DMS153 treated with DMSO at 0.1 percent for 48 hours (cell line): ENCODE measurements around the gene B4GALT4.
"Not testable (repeated sequence)": the region's sequence is repeated elsewhere in the genome, so short reads cannot be mapped to it uniquely, and the experiment has no call there.

Experiments used
- DNase-seq: peaks from one replicate; lab custom pipeline; 2025; ENCODE audit not compliant: unreplicated experiment; lab: John Stamatoyannopoulos, UW

B4GALT4 gene

DNA sequence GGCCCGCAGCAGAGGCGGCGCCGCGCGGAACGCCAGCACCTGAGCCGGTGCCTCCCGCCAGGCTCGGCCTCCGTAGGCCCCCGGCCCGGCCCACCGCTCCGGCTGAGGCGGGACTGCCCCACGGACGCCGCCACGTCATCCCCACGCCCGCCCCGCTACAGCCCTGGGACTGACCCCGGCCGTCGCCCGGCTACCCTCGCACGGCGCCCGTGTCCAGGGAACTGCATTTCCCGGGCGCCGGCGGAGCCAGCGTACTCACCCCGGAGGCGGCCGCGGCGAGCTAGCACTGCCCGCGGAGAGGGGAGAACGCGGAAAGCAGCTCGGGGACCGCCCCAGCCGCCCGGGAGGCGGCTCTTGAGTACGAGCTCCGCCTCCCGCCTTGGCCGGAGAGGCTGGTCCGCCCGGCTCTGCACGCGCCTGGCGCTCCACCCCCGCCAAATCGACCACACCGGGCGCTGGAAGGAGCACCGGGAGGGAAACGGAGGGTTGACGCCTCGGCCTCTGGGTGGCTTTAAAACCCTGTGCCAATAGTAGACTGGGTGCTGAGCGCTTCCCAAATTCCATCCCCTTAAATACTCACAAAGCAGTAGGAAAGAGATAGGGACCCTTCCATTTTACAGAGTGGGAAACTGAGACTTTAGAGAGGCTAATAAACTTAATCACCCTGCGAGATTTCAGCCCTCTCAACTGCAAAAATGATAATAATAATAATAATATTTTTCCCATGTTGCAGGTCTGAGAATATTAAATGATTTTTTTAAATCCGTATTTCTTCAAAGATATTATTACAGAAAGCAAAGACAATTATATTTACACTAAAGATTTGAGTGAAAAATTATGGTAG, at the start of gene B4GALT4:
Gene B4GALT4, minus strand, starts transcription at position 288 of the 844 bp plus-strand sequence. CDS start 10,779 bp downstream, outside the sequence.
- DNase-seq = peak; percentile 33

DNA sequence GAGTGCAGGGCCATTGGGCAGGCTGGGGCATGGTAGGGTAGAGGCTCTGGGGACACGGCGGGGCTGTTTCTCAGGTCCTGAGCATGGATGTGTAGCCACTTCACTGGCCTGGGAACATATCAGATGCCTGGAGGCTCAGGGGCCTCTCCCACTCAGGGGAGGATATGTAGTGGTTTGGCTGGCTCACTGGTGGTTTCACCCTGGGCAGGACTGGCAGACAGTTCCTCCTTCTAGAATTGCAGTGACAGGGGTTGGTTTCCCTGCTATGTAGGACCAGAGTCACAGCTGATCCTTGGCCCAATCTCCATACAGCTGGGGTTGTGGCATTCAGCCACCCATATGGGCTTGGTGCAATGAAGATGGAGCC, 48.7 kb upstream of the B4GALT4 start:
- DNase-seq = no peak

DNA sequence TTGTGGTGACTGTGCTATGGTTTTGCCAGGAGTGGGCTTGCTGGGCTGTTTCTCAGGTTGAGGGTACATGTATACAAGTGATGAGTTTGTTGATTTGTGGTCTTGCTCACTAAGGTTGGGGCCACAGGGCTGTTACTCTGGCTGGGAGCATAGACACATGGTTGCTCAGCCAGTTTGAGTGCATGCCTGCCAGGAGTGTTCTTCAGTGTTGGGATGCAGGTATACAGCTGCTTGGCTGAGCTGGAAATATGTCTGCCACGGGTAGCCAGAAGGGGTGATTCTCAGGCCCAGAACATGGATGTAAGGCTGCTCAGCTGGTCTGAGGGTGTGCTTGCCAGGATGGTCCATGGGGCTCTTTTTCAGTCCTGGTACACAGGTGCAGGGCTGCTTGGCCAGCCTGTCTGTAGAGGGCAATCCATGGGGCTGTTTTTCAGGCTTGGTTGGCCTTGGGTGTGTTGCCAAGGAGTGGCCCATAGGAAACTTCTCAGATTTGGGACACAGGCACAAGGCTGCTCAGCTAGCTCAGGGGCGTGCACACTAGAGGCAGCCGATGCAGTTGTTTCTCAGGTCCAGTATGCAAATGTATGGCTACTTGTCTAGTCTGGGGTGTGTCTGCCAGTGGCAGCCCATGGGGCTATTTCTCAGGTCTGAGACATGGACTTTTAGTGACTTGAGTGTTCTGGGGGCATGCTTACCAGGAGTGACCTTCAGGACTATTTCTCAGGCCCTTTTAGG, 48.2 kb upstream of the B4GALT4 start:
- no peak for DNase-seq

DNA sequence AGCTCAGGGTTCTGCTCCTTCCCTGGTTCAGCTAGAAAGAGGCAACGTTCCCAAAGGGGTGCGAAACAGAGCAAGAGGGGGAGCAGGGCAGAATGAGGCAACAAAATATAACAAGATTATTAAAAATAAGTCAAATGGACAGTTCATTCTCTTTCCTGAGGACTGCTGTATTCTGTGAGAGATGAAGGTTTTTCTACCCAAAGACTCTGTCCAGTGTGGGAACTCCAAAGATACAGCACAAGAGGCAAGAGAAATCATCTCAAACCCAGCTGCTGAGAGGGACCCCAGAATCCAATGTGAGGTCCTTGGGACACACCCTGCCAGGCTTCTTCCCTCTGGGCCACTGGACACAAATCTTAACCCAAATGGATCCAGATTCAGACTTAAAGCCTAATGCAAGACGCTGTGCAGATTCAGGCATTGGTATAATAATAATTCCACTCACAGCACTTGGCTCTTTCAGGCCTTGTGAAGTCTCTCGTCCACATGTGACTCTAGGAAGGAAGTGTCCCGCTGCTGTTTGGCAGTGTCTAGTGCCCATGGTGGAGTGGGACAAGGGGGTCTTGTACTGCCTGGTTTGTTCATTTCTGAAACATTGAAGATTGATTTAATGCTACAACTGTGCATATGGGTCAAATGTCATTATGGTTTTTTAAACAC, 39.0 kb upstream of the B4GALT4 start:
- DNase-seq = no peak

GRCh38 chr3:119279101-119279554, 38.5 kb upstream of the B4GALT4 start:
- peak; percentile 85 for DNase-seq

- no peak for DNase-seq
Observed at GRCh38 chr3:119276680-119277079, 36.0 kb upstream of the B4GALT4 start.

DNA sequence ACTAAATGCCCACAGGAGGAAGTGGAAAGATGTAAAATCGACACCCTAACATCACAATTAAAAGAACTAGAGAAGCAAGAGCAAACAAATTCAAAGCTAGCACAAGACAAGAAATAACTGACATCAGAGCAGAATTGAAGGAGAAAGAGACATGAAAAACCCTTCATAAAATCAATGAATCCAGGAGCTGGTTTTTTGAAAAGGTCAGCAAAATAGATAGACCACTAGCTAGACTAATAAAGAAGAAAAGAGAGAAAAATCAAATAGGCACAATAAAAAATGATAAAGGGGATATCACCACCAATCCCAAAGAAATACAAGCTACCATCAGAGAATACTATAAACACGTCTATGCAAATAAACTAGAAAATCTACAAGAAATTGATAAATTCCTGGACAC, 29.5 kb upstream of the B4GALT4 start:
- not testable (repeated sequence) for DNase-seq

DNA sequence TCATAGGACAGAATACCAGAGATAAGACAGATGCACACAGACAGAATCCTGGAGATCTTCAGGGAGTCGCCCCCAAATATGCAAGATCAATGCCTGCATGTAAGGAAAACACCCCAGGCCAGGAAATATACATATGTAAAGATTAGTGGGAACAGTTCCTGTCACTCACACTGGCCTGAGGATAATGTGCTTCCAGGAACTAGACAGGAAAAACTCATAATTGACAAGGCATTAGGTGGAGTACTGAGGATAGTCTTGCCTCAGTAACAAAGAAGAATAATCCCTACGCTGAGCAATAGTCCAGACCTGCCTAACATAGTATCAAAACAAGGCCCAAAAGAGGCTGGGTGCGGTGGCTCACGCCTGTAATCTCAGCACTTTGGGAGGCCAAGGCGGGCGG, 20.4 kb upstream of the B4GALT4 start:
- DNase-seq = no peak

DNA sequence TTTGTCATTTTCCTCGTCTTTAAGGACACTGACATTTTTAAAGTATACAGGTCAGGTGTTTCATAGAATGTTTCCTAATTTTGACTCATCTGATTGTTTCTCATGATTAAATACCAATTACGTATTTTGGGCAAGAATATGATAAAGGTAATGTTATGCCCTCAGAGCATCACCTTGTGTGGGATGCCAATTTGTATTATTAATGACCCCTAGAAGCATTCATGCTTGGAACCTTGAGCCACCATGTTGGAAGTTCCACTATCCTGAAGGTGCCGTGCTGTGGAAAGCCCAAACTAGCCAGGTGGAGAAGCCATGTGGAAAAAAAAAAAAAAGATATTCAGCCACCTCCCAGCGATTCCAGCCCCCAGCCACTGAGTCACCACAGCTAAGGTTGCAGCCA, 19.1 kb upstream of the B4GALT4 start:
- no peak for DNase-seq

GRCh38 chr3:119258915-119259314, 18.2 kb upstream of the B4GALT4 start:
- no peak for DNase-seq

DNA sequence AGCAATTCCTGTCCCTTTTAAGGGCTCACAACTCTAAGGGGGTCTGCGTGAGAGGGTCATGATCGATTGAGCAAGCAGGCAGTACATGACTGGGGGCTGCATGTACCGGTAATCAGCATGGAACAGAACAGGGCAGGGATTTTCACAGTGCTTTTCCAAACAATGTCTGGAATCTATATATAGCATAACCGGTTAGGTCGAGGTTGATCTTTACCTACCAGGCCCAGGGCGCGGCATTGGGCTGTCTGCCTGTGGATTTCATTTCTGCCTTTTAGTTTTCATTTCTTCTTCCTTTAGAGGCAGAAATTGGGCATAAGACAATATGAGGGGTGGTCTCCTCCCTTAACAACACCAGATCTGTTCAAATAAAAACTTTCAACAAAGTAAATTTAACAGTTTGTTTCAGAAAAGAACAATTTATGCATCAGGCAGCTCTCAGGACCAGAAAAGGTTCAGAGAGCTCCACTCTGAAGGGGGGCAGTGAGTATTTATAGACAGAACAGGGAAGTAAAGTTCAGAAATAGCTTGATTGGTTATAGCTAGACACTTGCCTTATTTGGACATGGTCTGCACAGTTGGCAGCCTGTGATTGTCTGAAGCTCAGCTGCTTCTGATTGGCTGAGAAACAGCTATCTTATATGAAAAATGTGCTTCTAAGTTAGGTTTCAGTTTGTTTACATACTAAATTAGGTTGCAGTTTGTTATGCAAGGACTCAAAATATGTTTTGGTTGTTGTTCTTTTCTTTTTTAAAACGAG, 17.2 kb upstream of the B4GALT4 start:
- DNase-seq = no peak

GRCh38 chr3:119257111-119257510, 16.4 kb upstream of the B4GALT4 start:
- no peak for DNase-seq

- DNase-seq = no peak
Observed at GRCh38 chr3:119255214-119255613, 14.5 kb upstream of the B4GALT4 start.

GRCh38 chr3:119245778-119246177, 5.1 kb upstream of the B4GALT4 start:
- no peak for DNase-seq

- DNase-seq = no peak
Observed at GRCh38 chr3:119243712-119244111, 3.0 kb upstream of the B4GALT4 start.

DNA sequence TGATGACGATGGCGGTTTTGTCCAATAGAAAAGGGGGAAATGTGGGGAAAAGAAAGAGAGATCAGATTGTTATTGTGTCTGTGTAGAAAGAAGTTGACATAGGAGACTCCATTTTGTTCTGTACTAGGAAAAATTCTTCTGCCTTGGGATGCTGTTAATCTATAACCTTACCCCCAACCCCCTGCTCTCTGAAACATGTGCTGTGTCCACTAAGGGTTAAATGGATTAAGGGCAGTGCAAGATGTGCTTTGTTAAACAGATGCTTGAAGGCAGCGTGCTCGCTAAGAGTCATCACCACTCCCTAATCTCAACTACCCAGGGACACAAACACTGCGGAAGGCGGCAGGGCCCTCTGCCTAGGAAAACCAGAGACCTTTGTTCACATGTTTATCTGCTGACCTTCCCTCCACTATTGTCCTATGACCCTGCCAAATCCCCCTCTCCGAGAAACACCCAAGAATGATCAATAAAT, 2.4 kb upstream of the B4GALT4 start:
- not testable (repeated sequence) for DNase-seq

- not testable (repeated sequence) for DNase-seq
Observed at GRCh38 chr3:119242387-119243057, 1.8 kb upstream of the B4GALT4 start.

GRCh38 chr3:119240101-119240590, 532 bp downstream of the B4GALT4 start:
- DNase-seq = no peak

GRCh38 chr3:119239206-119239820, 1.4 kb downstream of the B4GALT4 start:
- no peak for DNase-seq

GRCh38 chr3:119238363-119238762, 2.3 kb downstream of the B4GALT4 start:
- no peak for DNase-seq
